T-cell (primary cell): ENCODE results near the gene SSRP1. TPM values are rescaled to one million over a fixed set of nuclear protein-coding genes. Genes with fewer than 3 reads are reported as not detected.

Source experiments
- total RNA-seq, 35 experiments: library from RNA in 6 of 35; stranded (reverse) in 6 of 35; fragments of 120-200 nt in 1 of 35; gene quantifications; one replicate each; pipeline versions ENCODE4 v1.2.1 to v1.2.4 and lab custom pipeline; 2013 to 2026

SSRP1 gene
- total RNA-seq, 5 donors from 2014 or later (not counting 1 experiment from before 2014, with no cell fraction given): 50.2 to 78.1 (median 75.7) TPM

Other genes with a start within 250 kb of the SSRP1 start
- not detected for gene LRRC55, start 153.9 kb downstream of the SSRP1 start, total RNA-seq
- not detected for gene APLNR, start 98.6 kb downstream of the SSRP1 start, total RNA-seq
- gene TNKS1BP1, start 10.9 kb downstream of the SSRP1 start, total RNA-seq: 10 to 100 TPM; 13.9 to 22.9 (median 18.9) TPM
- gene P2RX3, start 2.5 kb upstream of the SSRP1 start, total RNA-seq: not detected
- not detected for gene PRG3, start 45.3 kb upstream of the SSRP1 start, total RNA-seq
- under 1 TPM in 4 of 5 donors, not detected in 1; 0.33 to 0.72 (median 0.39) TPM for gene PRG2, start 54.8 kb upstream of the SSRP1 start, total RNA-seq
- 10 to 100 TPM in 4 of 5 donors, 1 to 10 TPM in 1; 9.9 to 18.1 (median 13.6) TPM for gene SLC43A3, start 91.2 kb upstream of the SSRP1 start, total RNA-seq
- gene RTN4RL2, start 124.6 kb upstream of the SSRP1 start, total RNA-seq: 1 to 10 TPM in 1 of 5 donors, under 1 TPM in 4; 0.15 to 1.1 (median 0.29) TPM
- 10 to 100 TPM in 4 of 5 donors, 1 to 10 TPM in 1; 8.8 to 31.6 (median 25.1) TPM for gene SLC43A1, start 179.8 kb upstream of the SSRP1 start, total RNA-seq
- gene TIMM10, start 194.9 kb upstream of the SSRP1 start, total RNA-seq: 10 to 100 TPM; 20.7 to 33.2 (median 26.2) TPM
- not detected for gene SMTNL1, start 201.7 kb upstream of the SSRP1 start, total RNA-seq
- 10 to 100 TPM; 61.7 to 97.2 (median 80.3) TPM for gene UBE2L6, start 231.8 kb upstream of the SSRP1 start, total RNA-seq